ENCODE measurements around the gene FBXL3.

DNA sequence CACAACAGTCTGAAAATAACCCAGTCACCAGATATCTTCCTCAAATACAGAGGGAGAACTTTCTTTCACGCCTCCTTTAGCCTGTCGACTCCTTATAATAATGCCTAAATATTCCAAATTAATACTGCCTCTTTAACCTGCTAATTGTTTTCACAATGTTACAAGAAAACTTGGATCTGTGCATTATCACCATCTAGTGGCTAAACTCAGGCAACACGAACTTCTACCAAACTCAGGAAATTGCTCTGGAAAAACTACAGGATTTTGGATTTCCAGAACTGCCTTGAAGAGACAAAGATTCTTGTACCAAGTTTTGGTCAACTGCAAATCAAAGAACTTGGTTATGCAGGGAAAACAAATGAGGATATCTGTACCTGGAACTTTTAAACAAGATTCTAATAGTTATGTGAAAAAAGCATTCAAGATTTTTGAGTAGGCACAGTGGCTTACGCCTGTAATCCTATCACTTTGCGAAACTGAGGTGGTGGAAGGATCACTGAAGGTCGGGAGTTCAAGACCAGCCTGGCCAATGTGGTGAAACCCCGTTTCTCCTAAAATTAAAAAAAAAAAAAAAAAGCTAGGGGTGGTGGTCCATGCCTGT lies 24.3 kb downstream of the FBXL3 start:
- no peak for TF ChIP-seq NR3C1 (CRISPR knock-in tag; IDR thresholded peaks at IDR 0.05)
- TF ChIP-seq, protein P1, sequence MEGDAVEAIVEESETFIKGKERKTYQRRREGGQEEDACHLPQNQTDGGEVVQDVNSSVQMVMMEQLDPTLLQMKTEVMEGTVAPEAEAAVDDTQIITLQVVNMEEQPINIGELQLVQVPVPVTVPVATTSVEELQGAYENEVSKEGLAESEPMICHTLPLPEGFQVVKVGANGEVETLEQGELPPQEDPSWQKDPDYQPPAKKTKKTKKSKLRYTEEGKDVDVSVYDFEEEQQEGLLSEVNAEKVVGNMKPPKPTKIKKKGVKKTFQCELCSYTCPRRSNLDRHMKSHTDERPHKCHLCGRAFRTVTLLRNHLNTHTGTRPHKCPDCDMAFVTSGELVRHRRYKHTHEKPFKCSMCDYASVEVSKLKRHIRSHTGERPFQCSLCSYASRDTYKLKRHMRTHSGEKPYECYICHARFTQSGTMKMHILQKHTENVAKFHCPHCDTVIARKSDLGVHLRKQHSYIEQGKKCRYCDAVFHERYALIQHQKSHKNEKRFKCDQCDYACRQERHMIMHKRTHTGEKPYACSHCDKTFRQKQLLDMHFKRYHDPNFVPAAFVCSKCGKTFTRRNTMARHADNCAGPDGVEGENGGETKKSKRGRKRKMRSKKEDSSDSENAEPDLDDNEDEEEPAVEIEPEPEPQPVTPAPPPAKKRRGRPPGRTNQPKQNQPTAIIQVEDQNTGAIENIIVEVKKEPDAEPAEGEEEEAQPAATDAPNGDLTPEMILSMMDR (CRISPR knock-in tag; IDR thresholded peaks at IDR 0.05) = peak; percentile 62
- TF ChIP-seq ZSCAN20 (CRISPR knock-in tag; IDR thresholded peaks at IDR 0.05; ENCODE audit: borderline replicate concordance) = no peak
- no peak for TF ChIP-seq PCBP1 (IDR thresholded peaks at IDR 0.05; ENCODE audit: borderline replicate concordance, low read depth, low read length)
- TF ChIP-seq SSRP1 (CRISPR knock-in tag; IDR thresholded peaks at IDR 0.05) = no peak
- TF ChIP-seq ZNF441 (CRISPR knock-in tag; IDR thresholded peaks at IDR 0.05; ENCODE audit: borderline replicate concordance) = no peak
- TF ChIP-seq, protein P2, sequence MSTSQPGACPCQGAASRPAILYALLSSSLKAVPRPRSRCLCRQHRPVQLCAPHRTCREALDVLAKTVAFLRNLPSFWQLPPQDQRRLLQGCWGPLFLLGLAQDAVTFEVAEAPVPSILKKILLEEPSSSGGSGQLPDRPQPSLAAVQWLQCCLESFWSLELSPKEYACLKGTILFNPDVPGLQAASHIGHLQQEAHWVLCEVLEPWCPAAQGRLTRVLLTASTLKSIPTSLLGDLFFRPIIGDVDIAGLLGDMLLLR (CRISPR knock-in tag; IDR thresholded peaks at IDR 0.05) = no peak
- no peak for TF ChIP-seq POLR2A (IDR thresholded peaks at IDR 0.05; ENCODE audit: insufficient read depth in 1 of 2, low read depth in 2 of 2, low read length in 2 of 2)
- no peak for TF ChIP-seq EZH2 (conservative IDR thresholded peaks at IDR 0.05; ENCODE audit: low read depth, low read length)
- no peak for TF ChIP-seq NR2F6 (IDR thresholded peaks at IDR 0.05)
- TF ChIP-seq NR2F6 (CRISPR knock-in tag; IDR thresholded peaks at IDR 0.05) = no peak
- TF ChIP-seq ZNF251 (CRISPR knock-in tag; IDR thresholded peaks at IDR 0.05) = no peak

All from HepG2 (cell line).